Myocyte (in vitro differentiated cells): ENCODE measurements around the gene DGAT2. TPM values are rescaled to one million over a fixed set of nuclear protein-coding genes. Genes with fewer than 3 reads are reported as not detected.

Source experiments
- DNase-seq: peaks from one replicate; pipeline ENCODE4 v3.0.0-alpha.2; 2012; ENCODE audit warnings: low read depth
- total RNA-seq: library from RNA; depleted of rRNA; stranded (reverse); fragments of >200 nt; gene quantifications from 2 replicates; pipeline ENCODE4 v1.2.3, GENCODE V29; 2014

The DGAT2 gene
- total RNA-seq, 1 donor from 2014 or later = 1.2 TPM

- no peak for DNase-seq
Observed at GRCh38 chr11:75822541-75822940, 54.0 kb downstream of the DGAT2 start.

- DNase-seq = no peak
Observed at GRCh38 chr11:75823415-75823814, 54.8 kb downstream of the DGAT2 start.

GRCh38 chr11:75823946-75824345, 55.4 kb downstream of the DGAT2 start:
- DNase-seq = no peak

- DNase-seq = no peak
Observed at GRCh38 chr11:75826461-75827230, 58.1 kb downstream of the DGAT2 start.

GRCh38 chr11:75827562-75827961, 59.0 kb downstream of the DGAT2 start:
- no peak for DNase-seq

GRCh38 chr11:75831915-75832502, 63.4 kb downstream of the DGAT2 start:
- DNase-seq = no peak

- no peak for DNase-seq
Observed at GRCh38 chr11:75834728-75835127, 66.2 kb downstream of the DGAT2 start.

- DNase-seq = no peak
Observed at GRCh38 chr11:75836417-75836816, 67.8 kb downstream of the DGAT2 start.

GRCh38 chr11:75839851-75840250, 71.3 kb downstream of the DGAT2 start:
- no peak for DNase-seq

- DNase-seq = no peak
Observed at GRCh38 chr11:75840522-75840921, 71.9 kb downstream of the DGAT2 start.

- DNase-seq = no peak
Observed at GRCh38 chr11:75841739-75842138, 73.2 kb downstream of the DGAT2 start.

- no peak for DNase-seq
Observed at GRCh38 chr11:75845324-75845723, 76.7 kb downstream of the DGAT2 start.

GRCh38 chr11:75849894-75850293, 81.3 kb downstream of the DGAT2 start:
- no peak for DNase-seq

GRCh38 chr11:75850787-75851186, 82.2 kb downstream of the DGAT2 start:
- DNase-seq = no peak

Other genes starting within 250 kb of the DGAT2 start
- gene GDPD5, start 242.8 kb upstream of the DGAT2 start, total RNA-seq = 16.1 and 18.3 TPM in 2 replicates
- gene SERPINH1, start 206.5 kb upstream of the DGAT2 start, total RNA-seq = 902 and 923 TPM in 2 replicates
- gene MAP6, start 99.7 kb upstream of the DGAT2 start, total RNA-seq = 0.05 and 0.21 TPM in 2 replicates
- not detected in 2 replicates for gene MOGAT2, start 50.9 kb upstream of the DGAT2 start, total RNA-seq
- gene UVRAG, start 46.4 kb downstream of the DGAT2 start, total RNA-seq = 9.2 and 14.1 TPM in 2 replicates